HG02973 (cell line): Measurements from ENCODE around the gene ADAMTS14.

Experiments used
- ATAC-seq: cut with Tn5 transposase; IDR thresholded peaks from one replicate; pipeline ENCODE4 v1.9.1; 2021; ENCODE audit warnings: moderate library complexity; ENCODE audit not compliant: unreplicated experiment

ADAMTS14 gene

GRCh38 chr10:70780370-70780760 lies 108.1 kb downstream of the ADAMTS14 start:
- ATAC-seq = no peak

- ATAC-seq = no peak
Observed at GRCh38 chr10:70780772-70781171, 108.5 kb downstream of the ADAMTS14 start.

- ATAC-seq = no peak
Observed at GRCh38 chr10:70781461-70782051, 109.2 kb downstream of the ADAMTS14 start.

GRCh38 chr10:70782086-70782745 lies 109.9 kb downstream of the ADAMTS14 start:
- no peak for ATAC-seq

GRCh38 chr10:70782746-70783680 lies 110.7 kb downstream of the ADAMTS14 start:
- ATAC-seq = no peak

GRCh38 chr10:70784016-70784415 lies 111.7 kb downstream of the ADAMTS14 start:
- ATAC-seq = no peak

- no peak for ATAC-seq
Observed at GRCh38 chr10:70784471-70784870, 112.2 kb downstream of the ADAMTS14 start.

- ATAC-seq = no peak
Observed at GRCh38 chr10:70785190-70785589, 112.9 kb downstream of the ADAMTS14 start, which contains the start of gene TBATA. Gene TBATA (minus strand): TSS chr10:70785377. CDS start chr10:70783379, 1,998 bp downstream.

- ATAC-seq = no peak
Observed at GRCh38 chr10:70786799-70787415, 114.6 kb downstream of the ADAMTS14 start.

- no peak for ATAC-seq
Observed at GRCh38 chr10:70791386-70792039, 119.2 kb downstream of the ADAMTS14 start.

- ATAC-seq = no peak
Observed at GRCh38 chr10:70795613-70796012, 123.3 kb downstream of the ADAMTS14 start.

GRCh38 chr10:70797840-70798239 lies 125.5 kb downstream of the ADAMTS14 start:
- no peak for ATAC-seq

GRCh38 chr10:70799124-70799523 lies 126.8 kb downstream of the ADAMTS14 start:
- no peak for ATAC-seq

- ATAC-seq = no peak
Observed at GRCh38 chr10:70801854-70802253, 129.5 kb downstream of the ADAMTS14 start.

GRCh38 chr10:70803775-70804420 lies 131.6 kb downstream of the ADAMTS14 start:
- ATAC-seq = no peak

GRCh38 chr10:70804421-70804808 lies 132.1 kb downstream of the ADAMTS14 start:
- ATAC-seq = no peak

- no peak for ATAC-seq
Observed at GRCh38 chr10:70805619-70806215, 133.4 kb downstream of the ADAMTS14 start.

- no peak for ATAC-seq
Observed at GRCh38 chr10:70806841-70807240, 134.5 kb downstream of the ADAMTS14 start.

GRCh38 chr10:70807556-70807955 lies 135.2 kb downstream of the ADAMTS14 start:
- ATAC-seq = no peak
